GM12878 (cell line): ENCODE measurements around the gene CLIC6. TPM values are rescaled to one million over a fixed set of nuclear protein-coding genes. Genes with fewer than 3 reads are reported as not detected.

ENCODE experiments used
- ATF3 ChIP-seq: IDR thresholded peaks from 2 replicates; pipeline ENCODE4 v1.6.1; 2011; ENCODE audit warnings: low read depth, mild to moderate bottlenecking, low read length, moderate library complexity, borderline replicate concordance; ENCODE audit errors: extremely low read depth
- ATF7 ChIP-seq: fragments of 450-650 bp; IDR thresholded peaks from 2 replicates; pipeline ENCODE4 v1.6.1; 2016; ENCODE audit warnings: low read depth, mild to moderate bottlenecking
- BCL11A ChIP-seq: IDR thresholded peaks from 2 replicates; pipeline ENCODE4 v1.6.1; 2011; ENCODE audit warnings: low read depth, low read length
- BCLAF1 ChIP-seq: fragments of 450-650 bp; IDR thresholded peaks from 2 replicates; pipeline ENCODE4 v1.6.1; 2017; ENCODE audit warnings: antibody characterized with exemption, mild to moderate bottlenecking, moderate library complexity
- CHD4 ChIP-seq: fragments of 200-600 bp; sonication (generic); IDR thresholded peaks from 2 replicates; pipeline ENCODE4 v1.6.1; 2016; ENCODE audit warnings: mild to moderate bottlenecking
- ELK1 ChIP-seq: IDR thresholded peaks from 2 replicates; pipeline ENCODE4 v1.6.1; 2012; ENCODE audit warnings: low read depth, low read length, improper control_type of control experiment
- HDGF ChIP-seq: fragments of 450-650 bp; IDR thresholded peaks from 2 replicates; pipeline ENCODE4 v1.6.1; 2016; ENCODE audit warnings: antibody characterized with exemption
- IRF5 ChIP-seq: fragments of 450-650 bp; IDR thresholded peaks from 2 replicates; pipeline ENCODE4 v1.6.1; 2017; ENCODE audit warnings: borderline replicate concordance
- MEF2A ChIP-seq: IDR thresholded peaks from 2 replicates; pipeline ENCODE4 v1.6.1; 2011; ENCODE audit warnings: low read depth, mild to moderate bottlenecking, low read length, moderate library complexity; ENCODE audit not compliant: insufficient read depth
- NFYA ChIP-seq: IDR thresholded peaks from 2 replicates; pipeline ENCODE4 v1.6.1; 2011; ENCODE audit warnings: low read depth, mild to moderate bottlenecking, low read length, improper control_type of control experiment, borderline replicate concordance
- NR2F1 ChIP-seq: fragments of 450-650 bp; conservative IDR thresholded peaks from 2 replicates; pipeline ENCODE4 v1.6.1; 2017; ENCODE audit warnings: mild to moderate bottlenecking
- POLR2AphosphoS2 ChIP-seq: IDR thresholded peaks from 2 replicates; pipeline ENCODE4 v1.6.1; 2011; ENCODE audit warnings: low read depth, mild to moderate bottlenecking, low read length, improper control_type of control experiment, moderate library complexity
- RFX5 ChIP-seq: IDR thresholded peaks from 2 replicates; pipeline ENCODE4 v1.6.1; 2011; ENCODE audit warnings: low read depth, low read length, improper control_type of control experiment
- SKIL ChIP-seq: fragments of 450-650 bp; IDR thresholded peaks from 2 replicates; pipeline ENCODE4 v1.6.1; 2017; ENCODE audit warnings: mild to moderate bottlenecking, low read depth, inconsistent platforms; ENCODE audit not compliant: poor library complexity, severe bottlenecking
- SMC3 ChIP-seq: IDR thresholded peaks from 2 replicates; pipeline ENCODE4 v1.6.1; 2011; ENCODE audit warnings: low read length, improper control_type of control experiment, borderline replicate concordance
- TCF3 ChIP-seq: IDR thresholded peaks from 2 replicates; pipeline ENCODE4 v1.6.1; 2012; ENCODE audit warnings: low read depth, mild to moderate bottlenecking, low read length, borderline replicate concordance; ENCODE audit not compliant: insufficient read depth
- YY1 ChIP-seq: IDR thresholded peaks from 2 replicates; pipeline ENCODE4 v1.6.1; 2011; ENCODE audit warnings: low read depth, mild to moderate bottlenecking, low read length
- polyA plus RNA-seq, 11 experiments: library from polyadenylated mRNA; depleted of rRNA in 4 of 11; unstranded in 6 of 11; stranded (reverse) in 5 of 11; fragments of >200 nt; fragmentation: Nextera tagmentation in 4 of 11; fragmentation: Illumina TruSeq in 1 of 11; extraction: Ambion mirVana in 4 of 11; extraction: Trizol in 1 of 11; gene quantifications; 1 replicate in 1 of 11; 2 replicates in 10 of 11; pipeline versions ENCODE4 v1.2.1 to v1.2.3, GENCODE V29; 2011 to 2016; ENCODE audit warnings: inconsistent platforms in 2 of 11, missing spikeins in 2 of 11, low read depth in 1 of 11
- total RNA-seq, 4 experiments: library from RNA; depleted of rRNA in 3 of 4; stranded (reverse); fragments of >200 nt in 3 of 4; fragmentation: Illumina TruSeq in 1 of 4; extraction: Trizol in 1 of 4; gene quantifications; 2 replicates each; pipeline versions ENCODE4 v1.2.1 to v1.2.3, GENCODE V29; 2013 to 2021

The CLIC6 gene
- total and polyA plus RNA-seq, 10 of the 15 experiments (the other 5 are each of a cell fraction or from before 2014, with no cell fraction given) = 5.7 to 34.1 (median 11.2) TPM

GRCh38 chr21:34642211-34643075, 26.4 kb upstream of the CLIC6 start (continued):
- no peak for TF ChIP-seq NFYA
- TF ChIP-seq CHD4 = no peak
- peak; percentile 80 for TF ChIP-seq NR2F1
- no peak for TF ChIP-seq IRF5
- no peak for TF ChIP-seq ELK1
- TF ChIP-seq SMC3 = no peak
- peak; percentile 13; the same call in 1 of the 2 replicates for TF ChIP-seq YY1
- peak; percentile 69 for TF ChIP-seq SKIL
- TF ChIP-seq MEF2A = 0 out of 2 replicates have a peak, but pooled peaks have one; percentile 13
- no peak for TF ChIP-seq POLR2AphosphoS2
- TF ChIP-seq BCLAF1 = no peak
- TF ChIP-seq RFX5 = no peak
- no peak for TF ChIP-seq HDGF
- TF ChIP-seq ATF7 = no peak; the same call in 1 of the 2 replicates
- no peak for TF ChIP-seq ATF3
- peak; percentile 36; the same call in 1 of the 2 replicates for TF ChIP-seq BCL11A
- no peak; the same call in 1 of the 2 replicates for TF ChIP-seq TCF3
